ENCODE results near the gene ACTG1. TPM values are rescaled to one million over a fixed set of nuclear protein-coding genes. Genes with fewer than 3 reads are reported as not detected.

Gene ACTG1
- total RNA-seq, 1 donor from 2014 or later: 3,857 TPM

DNA sequence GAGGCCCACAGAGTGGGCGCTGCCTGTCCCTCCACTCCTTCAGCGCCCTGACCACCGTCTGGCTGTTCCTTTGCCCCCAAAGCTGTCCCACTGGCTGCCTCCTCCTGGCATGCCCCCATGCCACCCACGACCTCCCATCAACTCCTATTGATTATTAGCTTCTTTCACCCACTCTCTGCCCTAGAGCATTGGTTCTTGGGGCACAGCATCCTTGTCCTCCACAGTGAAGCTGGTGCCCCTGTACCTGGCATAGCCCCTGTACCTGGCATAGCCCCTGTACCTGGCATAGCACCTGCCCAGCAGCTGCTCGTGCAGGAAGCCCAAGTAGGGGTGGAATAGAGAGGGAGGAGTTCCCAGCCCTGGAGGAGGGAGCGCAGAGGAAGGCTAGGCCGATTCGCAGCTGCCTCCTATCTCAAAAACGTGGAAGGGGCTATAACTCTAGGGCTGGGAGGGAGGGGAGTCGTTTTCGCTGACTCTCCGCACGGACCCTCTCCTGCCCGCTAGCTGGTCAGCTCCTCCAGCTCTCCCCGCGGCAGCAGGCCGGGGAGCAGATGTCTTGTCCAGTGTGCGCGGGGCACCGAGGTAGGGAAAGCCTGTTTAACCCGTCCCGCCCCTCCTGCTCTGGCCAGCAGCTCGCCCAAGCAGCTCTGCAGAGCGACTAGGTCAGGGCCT lies 5.7 kb upstream of the ACTG1 start:
- DNase-seq (ENCODE audit: low spot score): no peak

DNA sequence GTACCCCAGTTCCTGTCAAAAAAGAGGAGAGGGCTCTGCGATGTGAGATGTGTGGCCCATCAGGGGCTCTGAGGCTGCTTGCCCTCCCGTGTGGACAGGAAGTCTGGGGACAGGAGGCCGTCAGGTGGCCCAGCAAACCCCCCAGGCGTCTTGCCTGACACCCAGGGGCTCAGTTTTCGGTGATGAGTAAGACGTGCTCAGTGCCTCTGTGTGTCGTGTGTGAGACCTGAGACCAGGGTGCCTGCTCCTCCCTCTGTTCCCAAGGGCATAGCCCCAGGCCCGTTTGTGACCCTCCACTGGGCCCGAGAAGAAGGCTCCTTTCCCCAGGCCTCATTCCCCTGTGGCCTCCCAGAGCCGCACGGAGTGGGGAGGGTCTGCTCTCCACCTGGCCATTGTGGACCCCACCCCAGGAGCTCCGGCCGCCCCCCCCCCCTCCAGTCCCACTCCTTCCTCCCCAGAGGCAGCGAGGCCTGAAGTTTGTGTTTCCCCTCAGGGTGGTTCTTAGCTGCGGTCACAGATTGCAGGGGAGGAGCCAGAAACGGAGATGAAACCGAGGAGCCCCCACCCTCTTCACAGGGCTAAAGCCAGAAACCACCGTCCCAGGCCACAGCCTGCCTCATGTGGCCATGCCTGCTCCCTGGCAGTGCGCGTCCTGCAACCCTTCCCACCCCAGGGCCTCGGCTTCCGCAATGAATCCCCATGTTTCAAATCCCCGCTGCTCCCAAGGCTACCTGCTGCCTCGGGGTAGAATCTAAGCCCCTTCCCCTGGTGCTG lies 4.9 kb upstream of the ACTG1 start:
- no peak for DNase-seq (ENCODE audit: low spot score)

DNA sequence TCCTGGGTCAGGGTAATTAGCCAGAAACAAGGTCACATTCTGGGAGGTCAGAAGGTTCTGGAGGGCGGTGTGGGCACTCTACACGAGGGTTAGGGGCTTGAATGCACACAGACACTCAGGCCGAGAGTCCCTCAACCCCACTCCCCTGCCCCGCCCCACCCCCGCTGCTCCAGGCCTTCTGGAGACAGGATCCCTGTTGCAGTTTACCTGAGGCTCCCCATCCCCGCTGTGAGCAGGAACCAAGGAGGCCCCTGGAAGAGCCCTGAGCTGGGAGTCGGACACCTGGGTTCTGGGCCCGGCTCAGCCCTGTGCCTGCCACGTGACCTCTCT lies 4.4 kb upstream of the ACTG1 start:
- no peak for DNase-seq (ENCODE audit: low spot score)

DNA sequence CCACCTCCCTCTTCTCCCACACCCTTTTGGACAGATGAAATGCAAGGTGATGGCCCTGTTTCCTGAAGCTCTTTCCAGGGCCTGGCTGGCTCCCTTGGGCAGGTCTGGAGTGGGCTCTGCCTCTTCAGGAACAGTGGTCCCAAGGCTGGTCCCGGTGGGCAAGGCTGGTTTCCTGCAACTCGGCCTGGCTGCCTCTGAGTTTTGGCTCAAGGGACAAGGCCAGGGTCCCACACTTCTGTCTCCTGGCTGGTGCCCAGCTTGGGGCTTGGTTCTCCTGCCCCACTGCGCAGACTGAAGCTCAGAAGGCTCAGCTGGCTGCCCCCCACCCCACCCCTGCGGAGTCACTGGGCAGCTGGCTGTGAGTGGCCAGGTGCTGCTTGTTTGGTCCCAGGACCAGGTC lies 3.8 kb upstream of the ACTG1 start:
- DNase-seq (ENCODE audit: low spot score): no peak

DNA sequence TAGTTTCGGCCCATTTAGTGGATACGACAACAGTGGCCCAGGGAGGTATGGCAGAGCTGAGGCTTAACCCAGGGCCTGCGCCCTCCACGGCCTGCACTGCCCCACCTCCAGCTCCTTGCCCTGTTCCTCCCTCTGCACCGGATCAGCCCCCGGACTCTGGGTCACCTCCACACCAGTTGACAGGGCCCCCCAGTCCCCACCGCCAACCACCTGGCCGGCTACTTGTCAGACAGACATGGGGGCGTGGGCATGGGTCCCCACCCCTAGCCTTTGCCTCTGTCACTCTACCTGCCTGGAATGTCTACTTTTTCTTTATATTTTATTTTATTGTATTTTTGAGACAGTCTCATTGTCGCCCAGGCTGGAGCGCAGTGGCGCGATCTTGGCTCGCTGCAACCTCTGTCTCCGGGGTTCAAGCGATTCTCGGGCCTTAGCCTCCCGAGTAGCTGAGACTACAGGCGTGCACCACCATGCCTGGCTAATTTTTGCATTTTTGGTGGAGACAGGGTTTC lies 3.0 kb upstream of the ACTG1 start:
- no peak for DNase-seq (ENCODE audit: low spot score)

DNA sequence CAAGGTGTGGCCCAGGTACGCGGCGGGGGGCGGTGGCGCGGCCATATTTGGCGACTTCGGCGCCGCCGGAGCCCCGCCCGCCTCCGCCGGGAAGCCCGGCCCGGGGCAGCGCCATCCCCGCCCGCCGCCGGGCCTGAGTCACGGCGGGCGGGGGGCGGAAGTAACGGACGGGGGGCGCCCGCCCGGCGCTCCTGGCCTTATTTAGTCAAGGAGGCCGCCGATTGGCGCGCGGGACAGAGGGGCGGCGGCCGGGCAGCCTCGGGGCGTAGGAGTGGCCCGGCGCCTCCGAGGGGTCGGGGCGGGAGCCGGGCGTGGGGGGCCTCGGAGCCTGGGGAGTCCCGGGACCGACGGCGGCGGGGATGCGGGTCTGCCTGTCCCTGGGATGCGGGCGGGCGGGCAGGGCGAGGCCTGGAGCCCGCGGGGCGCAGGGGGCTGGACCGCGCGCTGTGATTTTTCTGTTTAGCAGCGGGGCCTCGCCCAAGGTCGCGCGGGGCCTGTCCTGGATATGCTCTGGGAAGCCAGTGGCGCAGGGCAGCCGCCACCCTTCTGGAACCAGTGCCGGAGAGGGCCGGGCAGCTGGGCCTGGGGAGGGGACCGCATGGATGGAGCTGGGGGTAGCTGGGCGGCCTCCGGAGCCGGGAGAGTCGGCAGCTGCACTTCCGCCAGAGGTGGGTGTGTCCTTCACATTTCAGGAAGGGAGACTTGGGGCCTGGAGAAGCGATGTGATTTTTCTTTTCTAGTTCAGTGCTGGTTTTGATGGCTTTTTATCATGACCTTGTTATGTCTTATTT lies 2.3 kb upstream of the ACTG1 start:
- DNase-seq (ENCODE audit: low spot score): peak; percentile 84

DNA sequence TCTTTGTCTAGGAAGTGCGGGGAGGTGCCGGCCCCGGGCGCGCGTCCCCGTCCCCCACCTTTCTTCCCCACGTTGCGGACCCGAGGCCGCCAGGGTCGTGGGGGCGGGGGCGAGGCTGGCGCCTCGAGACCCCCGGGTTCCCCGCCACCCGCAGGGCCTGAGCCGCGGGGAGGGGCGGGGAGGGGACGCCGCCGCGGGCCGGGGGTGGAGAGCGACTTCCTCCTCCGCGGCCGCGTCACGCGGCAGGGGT lies 1.8 kb upstream of the ACTG1 start:
- DNase-seq (ENCODE audit: low spot score): no peak

DNA sequence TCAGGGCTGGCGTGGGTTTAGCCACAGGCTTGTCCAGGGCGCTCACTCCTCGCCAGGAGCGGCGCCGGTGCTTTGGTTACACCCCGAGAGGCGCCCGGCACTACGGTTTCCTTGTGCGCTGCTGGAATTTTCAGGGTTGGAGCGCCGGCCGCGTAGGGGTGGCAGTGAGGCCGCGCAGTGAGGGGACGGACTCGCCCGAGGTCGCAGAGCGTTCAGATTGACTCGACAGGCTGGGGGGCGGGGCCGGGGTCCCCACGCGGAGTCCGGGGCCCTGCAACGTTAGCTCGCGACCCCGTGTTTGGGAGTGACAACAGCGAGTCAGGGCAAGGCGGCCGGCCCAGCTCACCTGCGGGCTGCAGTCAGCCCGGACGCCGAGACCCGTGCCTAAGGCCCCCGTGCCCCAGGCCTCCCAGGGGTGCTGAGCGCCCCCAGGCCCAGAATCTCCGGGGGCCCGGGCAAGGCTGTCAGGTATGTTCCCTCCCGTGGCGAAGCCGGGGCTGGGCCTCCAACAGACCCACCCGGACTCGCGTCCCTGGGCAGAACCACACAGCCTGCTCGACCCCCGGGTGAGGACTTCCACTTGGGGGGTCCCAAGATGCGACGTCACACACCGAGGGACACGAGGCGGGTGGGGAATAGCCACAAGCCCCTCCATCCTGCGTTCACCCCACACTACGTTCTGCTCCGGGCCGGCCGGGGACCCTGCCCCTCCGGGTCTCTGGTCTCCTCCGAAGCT lies 1.3 kb upstream of the ACTG1 start:
- DNase-seq (ENCODE audit: low spot score): peak; percentile 77

DNA sequence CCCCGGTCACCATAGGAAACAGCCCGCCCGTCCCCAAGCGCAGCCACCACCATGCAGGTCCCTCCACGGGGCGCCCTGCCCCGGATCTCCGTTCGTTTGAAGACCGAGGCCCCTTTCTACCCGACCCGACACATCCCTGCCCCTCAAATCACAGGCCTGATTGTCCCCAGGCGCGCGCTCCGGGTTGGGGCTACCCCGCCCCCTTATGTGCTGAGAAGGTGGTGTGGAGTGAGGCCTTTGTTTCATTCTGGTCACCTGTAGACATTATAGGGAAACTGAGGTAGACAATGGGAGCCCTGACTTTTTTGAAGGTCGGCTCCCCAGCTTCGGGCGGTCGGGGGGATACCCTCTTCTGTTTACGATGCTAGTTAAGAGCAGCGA lies 763 bp upstream of the ACTG1 start:
- DNase-seq (ENCODE audit: low spot score): peak; percentile 85

DNA sequence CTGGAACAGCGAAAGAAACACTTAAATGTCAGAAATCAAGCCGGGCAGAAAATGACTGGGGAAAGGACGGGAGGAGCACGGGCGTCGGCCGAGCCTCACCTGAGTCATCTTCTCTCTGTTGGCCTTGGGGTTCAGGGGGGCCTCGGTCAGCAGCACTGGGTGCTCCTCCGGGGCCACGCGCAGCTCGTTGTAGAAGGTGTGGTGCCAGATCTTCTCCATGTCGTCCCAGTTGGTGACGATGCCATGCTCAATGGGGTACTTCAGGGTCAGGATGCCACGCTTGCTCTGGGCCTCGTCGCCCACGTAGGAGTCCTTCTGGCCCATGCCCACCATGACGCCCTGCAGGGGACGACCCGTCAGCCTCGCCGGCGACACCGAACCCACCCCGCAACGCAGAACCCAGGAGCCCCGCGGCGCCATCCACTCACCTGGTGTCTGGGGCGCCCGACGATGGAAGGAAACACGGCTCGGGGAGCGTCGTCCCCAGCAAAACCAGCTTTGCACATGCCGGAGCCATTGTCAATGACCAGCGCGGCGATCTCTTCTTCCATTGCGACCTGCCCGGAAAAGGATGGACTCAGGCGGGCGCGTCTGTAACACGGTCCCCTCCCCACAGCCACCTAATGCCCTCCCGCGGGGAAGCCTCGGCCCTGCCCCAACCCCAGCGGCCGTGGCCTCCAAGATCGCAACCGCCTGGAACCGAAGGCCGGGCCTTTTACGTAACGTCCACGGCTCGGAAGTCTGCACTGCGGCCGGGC lies 616 bp downstream of the ACTG1 start:
- no peak for DNase-seq (ENCODE audit: low spot score)

DNA sequence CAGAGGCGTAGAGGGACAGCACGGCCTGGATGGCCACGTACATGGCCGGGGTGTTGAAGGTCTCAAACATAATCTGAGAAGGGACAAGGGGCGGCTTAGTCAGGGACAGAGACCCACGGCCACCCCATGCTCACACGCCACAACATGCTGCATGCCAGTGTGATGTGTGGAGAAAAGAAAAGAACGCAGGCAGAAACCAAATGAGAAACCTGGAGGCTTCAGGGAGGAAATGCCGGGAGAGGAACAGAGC lies 1.1 kb downstream of the ACTG1 start:
- no peak for DNase-seq (ENCODE audit: low spot score)

DNA sequence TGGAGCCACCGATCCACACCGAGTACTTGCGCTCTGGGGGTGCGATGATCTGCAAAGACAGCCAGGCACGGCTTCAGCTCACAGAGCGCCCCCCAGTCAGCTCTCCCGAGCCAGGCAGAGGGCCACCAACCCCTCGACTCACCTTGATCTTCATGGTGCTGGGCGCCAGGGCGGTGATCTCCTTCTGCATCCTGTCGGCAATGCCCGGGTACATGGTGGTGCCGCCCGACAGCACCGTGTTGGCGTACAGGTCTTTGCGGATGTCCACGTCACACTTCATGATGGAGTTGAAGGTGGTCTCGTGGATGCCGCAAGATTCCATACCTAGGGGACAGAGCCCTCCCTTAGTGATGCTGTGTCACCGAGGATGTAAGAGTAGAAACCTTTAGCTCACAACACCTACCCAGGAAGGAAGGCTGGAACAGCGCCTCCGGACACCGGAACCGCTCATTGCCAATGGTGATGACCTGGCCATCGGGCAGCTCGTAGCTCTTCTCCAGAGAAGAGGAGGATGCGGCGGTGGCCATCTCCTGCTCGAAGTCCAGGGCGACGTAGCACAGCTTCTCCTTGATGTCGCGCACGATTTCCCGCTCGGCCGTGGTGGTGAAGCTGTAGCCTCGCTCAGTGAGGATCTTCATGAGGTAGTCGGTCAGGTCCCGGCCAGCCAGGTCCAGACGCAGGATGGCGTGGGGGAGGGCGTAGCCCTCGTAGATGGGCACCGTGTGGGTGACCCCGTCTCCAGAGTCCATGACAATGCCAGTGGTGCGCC lies 1.6 kb downstream of the ACTG1 start:
- DNase-seq (ENCODE audit: low spot score): no peak

DNA sequence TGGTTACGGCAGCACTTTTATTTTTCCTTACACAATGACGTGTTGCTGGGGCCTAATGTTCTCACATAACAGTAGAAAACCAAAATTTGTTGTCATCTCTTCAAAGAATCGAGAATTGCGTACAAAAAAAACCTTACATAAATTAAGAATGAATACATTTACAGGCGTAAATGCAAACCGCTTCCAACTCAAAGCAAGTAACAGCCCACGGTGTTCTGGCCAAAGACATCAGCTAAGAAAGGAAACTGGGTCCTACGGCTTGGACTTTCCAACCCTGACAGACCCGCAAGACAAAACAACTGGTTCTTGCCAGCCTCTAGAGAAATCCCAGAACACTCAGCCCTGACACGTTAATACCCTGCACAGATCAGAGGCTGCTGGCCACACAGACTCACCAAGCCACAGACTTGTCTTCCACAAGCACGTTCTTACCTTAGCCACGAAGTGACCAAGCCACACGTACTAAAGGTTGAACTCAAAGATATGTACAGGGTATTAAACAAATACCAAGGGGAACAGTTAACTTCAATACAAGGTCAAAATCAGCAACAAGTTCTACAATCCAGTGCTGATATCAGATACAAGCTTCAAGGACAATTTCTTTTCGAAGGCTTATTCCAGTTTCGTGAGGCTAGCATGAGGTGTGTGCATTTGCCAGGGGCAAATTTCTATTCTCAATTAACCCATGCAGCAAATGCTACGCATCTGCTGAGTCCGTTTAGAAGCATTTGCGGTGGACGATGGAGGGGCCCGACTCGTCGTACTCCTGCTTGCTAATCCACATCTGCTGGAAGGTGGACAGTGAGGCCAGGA lies 2.4 kb downstream of the ACTG1 start:
- DNase-seq (ENCODE audit: low spot score): no peak

DNA sequence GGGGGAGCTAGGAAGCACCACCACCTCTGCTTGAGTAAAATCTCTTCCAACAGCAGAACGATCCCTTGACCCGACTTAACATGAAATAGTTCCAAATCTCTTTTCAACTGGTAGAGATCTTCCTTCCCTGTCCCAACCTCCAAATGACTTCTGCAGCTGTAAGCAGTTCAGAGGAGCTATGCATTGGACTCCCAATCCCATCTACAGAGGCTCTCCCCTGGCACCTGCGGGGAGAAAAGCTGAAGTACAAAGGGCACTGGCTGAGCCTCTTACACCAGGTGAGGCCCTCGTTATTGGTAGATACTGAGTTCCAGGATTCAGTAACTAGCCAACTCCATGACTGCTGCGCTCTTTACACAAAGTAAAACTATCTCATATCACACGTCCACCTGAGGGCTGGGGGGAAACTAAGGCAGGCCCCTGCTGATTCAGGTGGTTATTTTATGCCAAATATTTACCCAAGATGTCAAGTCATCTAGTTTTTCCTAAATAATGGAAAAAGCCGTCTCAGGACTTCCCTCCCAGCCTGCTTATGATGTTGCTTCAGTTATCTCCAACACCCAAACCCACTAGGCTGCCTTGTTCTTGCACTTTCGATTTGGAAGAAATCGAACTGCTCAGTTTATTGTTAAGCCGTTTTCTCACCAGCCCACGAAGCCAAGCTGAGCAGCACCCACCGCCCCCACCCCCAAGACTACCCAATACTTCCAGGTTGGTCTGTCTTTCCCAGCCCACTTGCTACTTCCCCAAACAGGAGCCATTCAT lies 3.2 kb downstream of the ACTG1 start:
- no peak for DNase-seq (ENCODE audit: low spot score)

DNA sequence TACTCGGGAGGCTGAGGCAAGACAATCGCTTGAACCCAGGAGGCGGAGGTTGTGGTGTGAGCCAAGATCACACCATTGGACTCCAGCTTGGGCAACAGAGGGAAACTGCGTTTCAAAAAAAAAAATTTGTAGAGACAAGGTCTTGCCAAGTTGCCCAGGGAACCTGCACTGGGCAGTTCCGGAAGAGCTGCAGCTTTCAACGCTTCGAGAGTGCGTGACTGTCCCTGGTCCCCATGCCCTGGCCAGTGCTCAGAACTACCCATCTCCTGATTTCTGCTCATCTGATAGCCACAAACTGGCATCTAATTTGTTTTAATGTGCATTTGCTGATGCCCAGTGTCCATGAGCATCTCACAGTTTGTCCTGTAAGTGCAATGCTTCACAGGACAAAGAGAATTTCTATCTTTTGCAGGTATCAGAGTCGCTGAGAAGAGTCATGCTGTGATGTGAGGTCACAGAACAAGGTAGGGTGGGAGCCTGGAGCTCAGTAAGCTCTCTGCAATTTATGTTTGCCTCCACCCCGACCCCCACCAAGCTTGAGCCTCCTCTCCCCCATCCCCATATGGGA lies 3.9 kb downstream of the ACTG1 start:
- no peak for DNase-seq (ENCODE audit: low spot score)

DNA sequence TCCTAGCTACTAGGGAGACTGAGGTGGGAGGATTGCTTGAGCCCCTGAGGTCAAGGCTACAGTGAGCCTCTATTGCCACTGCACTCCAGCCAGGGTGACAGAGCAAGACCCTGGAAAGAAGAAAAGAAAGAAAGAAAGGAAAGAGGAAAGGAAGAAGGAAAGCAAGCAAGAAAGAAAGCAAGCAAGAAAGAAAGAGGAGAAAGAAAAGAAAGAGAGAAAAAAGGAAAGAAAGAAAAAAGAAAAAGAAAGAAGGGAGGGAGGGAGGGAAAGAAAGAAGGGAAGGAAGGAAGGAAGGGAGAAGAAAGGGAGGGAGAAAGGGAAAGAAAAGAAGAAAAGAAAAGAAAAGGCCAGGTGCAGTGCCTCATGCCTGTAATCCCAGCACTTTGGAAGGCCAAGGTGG lies 9.0 kb downstream of the ACTG1 start:
- DNase-seq (ENCODE audit: low spot score): no peak

DNA sequence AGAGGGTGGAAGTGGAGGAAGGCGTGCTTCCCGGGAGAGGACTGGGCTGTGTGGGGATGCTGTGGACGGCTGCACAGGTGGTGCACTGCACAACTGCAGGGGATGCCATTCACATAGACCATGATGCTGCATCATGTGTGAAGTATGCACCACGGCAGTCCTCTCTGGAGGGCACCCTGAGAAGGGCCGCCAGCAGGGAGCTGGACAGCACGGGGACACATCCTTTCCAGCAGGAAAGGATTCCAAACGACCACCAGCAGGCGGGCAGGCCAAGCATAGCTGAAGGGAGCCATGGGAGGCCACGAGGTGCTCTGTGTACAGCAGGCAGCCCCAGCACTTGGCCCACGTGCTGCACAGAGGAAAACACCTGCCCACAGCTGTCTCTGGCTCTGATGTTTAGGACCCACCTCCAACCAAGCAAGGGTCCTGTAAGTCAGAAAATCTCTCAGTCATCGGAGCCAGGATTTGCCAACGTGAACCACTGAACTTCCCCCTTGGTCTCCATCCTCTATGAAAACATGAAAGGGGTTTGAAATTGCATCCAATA lies 10.1 kb downstream of the ACTG1 start:
- DNase-seq (ENCODE audit: low spot score): no peak

DNA sequence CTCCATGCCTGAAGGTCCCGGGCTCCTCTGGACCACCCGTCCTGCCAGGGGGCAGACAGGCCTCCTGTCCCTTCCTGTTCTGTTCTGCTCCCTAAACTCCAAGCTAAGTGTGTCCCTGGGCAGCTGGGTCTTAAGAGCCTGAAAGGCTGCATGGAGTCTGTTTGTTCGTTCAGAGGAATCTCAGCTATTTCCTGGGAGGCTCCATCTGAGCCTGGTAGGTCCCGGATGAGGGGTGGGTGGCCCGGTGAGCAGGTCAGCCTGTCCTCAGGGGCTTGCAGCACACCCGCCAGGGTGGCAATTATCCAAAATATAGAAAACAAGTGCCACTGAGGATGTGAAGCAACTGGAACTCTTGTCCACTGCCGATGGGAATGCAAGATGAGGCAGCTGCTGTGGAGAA lies 12.6 kb downstream of the ACTG1 start:
- no peak for DNase-seq (ENCODE audit: low spot score)

DNA sequence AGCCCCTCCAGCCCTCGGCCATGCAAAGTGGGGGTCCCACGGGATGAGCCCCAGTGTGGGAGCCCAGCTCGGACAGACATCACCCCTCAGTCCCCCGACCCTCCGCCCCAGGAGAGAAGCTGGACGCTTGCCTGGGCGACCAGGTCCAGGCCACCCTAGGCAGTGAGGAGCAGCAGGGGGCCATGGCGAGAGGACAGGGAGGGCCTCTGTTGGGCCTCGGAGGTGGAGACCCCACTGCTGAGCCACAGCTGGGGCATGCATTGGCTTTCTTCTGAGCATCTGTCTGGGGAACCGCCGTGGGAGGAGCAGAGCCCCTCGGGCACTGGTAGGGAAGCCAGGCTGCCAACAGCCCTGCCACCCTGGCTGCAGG lies 13.0 kb downstream of the ACTG1 start:
- no peak for DNase-seq (ENCODE audit: low spot score)

All from ureter (tissue), 1 donor.